Lower leg skin (tissue), 4 donors: ENCODE data around the gene CPA1. TPM values are rescaled to one million over a fixed set of nuclear protein-coding genes. Genes with fewer than 3 reads are reported as not detected.

Experiments used
- DNase-seq, 2 donors: peaks; one replicate each; pipeline ENCODE4 v3.0.0-alpha.2; 2019; ENCODE audit warnings: low spot score in 2 of 2
- H3K4me3 ChIP-seq: fragments of 200-600 bp; sonication (generic); 2 replicates; pipeline ENCODE4 v1.5.1; 2017; ENCODE audit warnings: mild to moderate bottlenecking, low read depth; ENCODE audit not compliant: poor library complexity, severe bottlenecking
- CTCF ChIP-seq, 3 donors: fragments of 450-650 bp; IDR thresholded peaks; one replicate each; pipeline ENCODE4 v1.5.1; 2016; ENCODE audit warnings: antibody characterized with exemption in 3 of 3, mild to moderate bottlenecking in 3 of 3, moderate library complexity in 2 of 3
- POLR2A ChIP-seq, 2 donors: fragments of 450-650 bp; IDR thresholded peaks; one replicate each; pipeline ENCODE4 v1.6.1; 2016 to 2017; ENCODE audit warnings: antibody characterized with exemption in 2 of 2, mild to moderate bottlenecking in 1 of 2, moderate library complexity in 1 of 2
- WGBS, 2 donors: methylation state at CpG; one replicate each; pipeline ENCODE4 v1.1.5; 2018; 5-methylcytosine and 5-hydroxymethylcytosine counted together
- intact Hi-C: fragments of 100-400 bp; cut with DNase I; formaldehyde crosslinking; loops from one replicate; pipeline ENCODE4 v1.15.0; 2023; ENCODE audit warnings: low total_unique reads
- total RNA-seq, 4 donors: library from RNA; depleted of rRNA; stranded (reverse); fragments of >200 nt; gene quantifications; one replicate each; pipeline ENCODE4 v1.1.0, GENCODE V29; 2016

Gene CPA1
- total RNA-seq, 4 donors from 2014 or later = 1.8 TPM; not detected in 3

DNA sequence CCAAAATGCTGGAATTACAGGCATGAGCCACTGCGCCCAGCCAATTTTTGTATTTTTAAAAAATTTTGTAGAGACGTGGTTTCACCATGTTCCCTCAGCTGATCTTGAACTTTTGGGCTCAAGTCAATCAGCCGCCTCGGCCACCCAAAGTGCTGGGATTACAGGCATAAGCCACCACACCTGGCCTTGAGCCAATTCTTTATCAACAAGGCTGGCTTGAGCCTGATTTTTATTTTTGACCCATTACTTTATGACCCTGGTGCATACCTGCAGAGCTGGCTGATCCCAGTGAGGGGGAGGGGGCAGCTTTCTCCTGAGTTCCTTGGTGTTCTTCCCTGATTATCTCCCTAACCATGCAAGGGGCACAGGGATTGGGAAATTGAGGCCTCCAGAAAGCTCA, 15.8 kb upstream of the CPA1 start:
- intact Hi-C loops = no loop called here
- TF ChIP-seq CTCF (IDR thresholded peaks at IDR 0.05) (no peak), POLR2A (IDR thresholded peaks at IDR 0.05) (no peak)
- 93 to 97% methylated on average over 4 of the region's 4 CpGs for WGBS, 2 donors
- no peak for DNase-seq
- H3K4me3 ChIP-seq = no peak overlapping the region

- H3K4me3 ChIP-seq = no peak overlapping the region
- intact Hi-C loops = no loop called here
- no peak for TF ChIP-seq CTCF (IDR thresholded peaks at IDR 0.05)
- no peak for TF ChIP-seq POLR2A (IDR thresholded peaks at IDR 0.05)
- no peak for DNase-seq
- 83 to 92% methylated on average over 2 of the region's 2 CpGs for WGBS, 2 donors
Observed at GRCh38 chr7:130365088-130365487, 15.2 kb upstream of the CPA1 start.

GRCh38 chr7:130365511-130366441, 14.5 kb upstream of the CPA1 start:
- intact Hi-C loops = no loop called here
- H3K4me3 ChIP-seq = no peak overlapping the region
- no peak for DNase-seq
- no peak for TF ChIP-seq POLR2A (IDR thresholded peaks at IDR 0.05)
- no peak for TF ChIP-seq CTCF (IDR thresholded peaks at IDR 0.05)
- 84 to 88% methylated on average over 15 of the region's 15 CpGs for WGBS, 2 donors

- intact Hi-C loops = no loop called here
- no peak for TF ChIP-seq CTCF (IDR thresholded peaks at IDR 0.05)
- no peak for TF ChIP-seq POLR2A (IDR thresholded peaks at IDR 0.05)
- no peak overlapping the region for H3K4me3 ChIP-seq
- DNase-seq = no peak
- WGBS, 2 donors = 87 to 89% methylated on average over 5 to 6 of the region's 6 CpGs
Observed at GRCh38 chr7:130366564-130366963, 13.7 kb upstream of the CPA1 start.

GRCh38 chr7:130367088-130367755, 13.1 kb upstream of the CPA1 start:
- TF ChIP-seq CTCF (IDR thresholded peaks at IDR 0.05) (no peak), POLR2A (IDR thresholded peaks at IDR 0.05) (no peak)
- H3K4me3 ChIP-seq = no peak overlapping the region
- DNase-seq = no peak
- 87 to 89% methylated on average over 12 to 13 of the region's 13 CpGs for WGBS, 2 donors
- intact Hi-C loops = no loop called here
